Renal cortex interstitium (tissue), 11 donors: ENCODE measurements around the gene NTF4. TPM values are rescaled to one million over a fixed set of nuclear protein-coding genes. Genes with fewer than 3 reads are reported as not detected.

Experiments
- DNase-seq, 11 donors: peaks; one replicate each; pipeline ENCODE4 v3.0.0-alpha.2; 2013; ENCODE audit warnings: low read depth in 9 of 11, low spot score in 4 of 11; ENCODE audit errors: extremely low read depth in 1 of 11
- polyA plus RNA-seq, 3 donors: library from polyadenylated mRNA; unstranded; fragments of 120-200 nt; gene quantifications; one replicate each; pipeline ENCODE4 v1.2.1, GENCODE V29; 2013; ENCODE audit not compliant: insufficient read length in 3 of 3

Gene NTF4
- polyA plus RNA-seq, 3 donors, result 3.4 to 4.3 (median 4.2) TPM

DNA sequence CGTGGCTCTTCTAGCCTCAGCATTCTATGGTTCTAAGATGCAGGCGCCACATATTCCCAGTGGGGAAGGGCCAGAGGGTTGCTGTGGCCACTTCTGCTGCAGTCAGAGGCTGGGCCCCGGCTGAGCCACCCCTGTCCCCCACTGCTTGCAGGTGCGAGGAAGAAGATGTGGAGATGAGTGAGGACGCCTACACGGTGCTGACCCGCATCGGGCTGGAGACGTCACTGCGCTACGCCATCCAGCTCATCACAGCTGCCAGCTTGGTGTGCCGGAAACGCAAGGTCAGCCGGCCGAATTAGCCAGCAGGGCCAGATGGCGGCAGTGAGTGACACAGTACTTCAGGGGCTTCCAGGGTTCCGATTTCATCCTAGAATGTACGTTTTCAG lies 49.8 kb downstream of the NTF4 start:
- no peak for DNase-seq

DNA sequence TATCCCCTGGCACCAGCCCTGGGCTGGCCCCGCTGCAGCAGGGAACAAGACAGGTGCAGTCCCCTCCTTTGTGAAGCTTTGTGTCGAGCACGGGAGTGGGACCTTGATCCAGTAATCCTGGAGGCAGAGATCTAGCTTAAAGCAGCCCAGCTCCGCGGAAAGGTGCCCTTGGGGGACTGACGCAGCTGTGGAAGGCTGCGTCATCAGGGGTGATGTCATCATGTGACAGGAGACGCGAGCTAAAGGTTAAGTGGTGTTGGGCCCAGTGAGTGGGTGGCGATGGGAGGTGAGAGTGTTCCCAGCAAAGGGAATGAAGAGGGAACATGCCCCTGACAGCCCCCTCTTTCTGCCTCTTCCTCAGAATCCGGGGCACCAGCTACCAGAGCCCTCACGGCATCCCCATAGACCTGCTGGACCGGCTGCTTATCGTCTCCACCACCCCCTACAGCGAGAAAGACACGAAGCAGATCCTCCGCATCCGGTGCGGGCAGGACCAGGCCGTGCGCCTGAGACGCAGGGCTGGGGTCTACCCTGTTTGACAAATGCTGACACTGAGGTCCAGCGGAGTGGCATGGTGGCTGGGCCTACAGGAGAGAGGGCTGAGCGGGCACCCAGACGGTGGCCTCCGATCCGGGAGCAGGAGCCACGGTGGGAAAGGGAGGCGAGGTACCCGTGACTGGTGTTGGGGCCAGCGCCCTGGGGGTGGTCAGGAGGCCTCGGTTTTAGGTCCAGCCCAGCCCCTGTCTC lies 50.3 kb downstream of the NTF4 start:
- no peak for DNase-seq

- no peak for DNase-seq
These were observed 53.4 kb downstream of the NTF4 start for GRCh38 chr19:49011194-49011593.

Other genes starting within 250 kb of the NTF4 start
- 10 to 100 TPM; 23.7 to 37.1 (median 30.1) TPM for gene HSD17B14, start 228.3 kb downstream of the NTF4 start, polyA plus RNA-seq
- 10 to 100 TPM; 20.6 to 29.6 (median 27.9) TPM for gene PLEKHA4, start 196.2 kb downstream of the NTF4 start, polyA plus RNA-seq
- 10 to 100 TPM; 35.1 to 45.2 (median 37.3) TPM for gene PPP1R15A, start 192.4 kb downstream of the NTF4 start, polyA plus RNA-seq
- 1 to 10 TPM in 2 of 3 donors, under 1 TPM in 1; 0.67 to 1.4 (median 1.3) TPM for gene TULP2, start 166.1 kb downstream of the NTF4 start, polyA plus RNA-seq
- gene NUCB1, start 164.5 kb downstream of the NTF4 start, polyA plus RNA-seq, result 100 to 1,000 TPM; 231 to 319 (median 307) TPM
- gene DHDH, start 131.1 kb downstream of the NTF4 start, polyA plus RNA-seq, result 10 to 100 TPM in 1 of 3 donors, 1 to 10 TPM in 2; 6.5 to 10.7 (median 7.0) TPM
- 10 to 100 TPM; 64.7 to 84.6 (median 73.4) TPM for gene BAX, start 109.9 kb downstream of the NTF4 start, polyA plus RNA-seq
- gene FTL, start 99.5 kb downstream of the NTF4 start, polyA plus RNA-seq, result 1,000 to 10,000 TPM; 2,184 to 2,822 (median 2,594) TPM
- 10 to 100 TPM; 40.6 to 55.4 (median 40.7) TPM for gene GYS1, start 71.5 kb downstream of the NTF4 start, polyA plus RNA-seq
- 100 to 1,000 TPM in 1 of 3 donors, 10 to 100 TPM in 2; 77.9 to 106 (median 88.7) TPM for gene RUVBL2, start 70.9 kb downstream of the NTF4 start, polyA plus RNA-seq
- gene LHB, start 47.7 kb downstream of the NTF4 start, polyA plus RNA-seq, result under 1 TPM in 1 of 3 donors, not detected in 2; 0.29 TPM
- not detected for gene CGB3, start 40.5 kb downstream of the NTF4 start, polyA plus RNA-seq
- not detected for gene CGB2, start 32.9 kb downstream of the NTF4 start, polyA plus RNA-seq
- gene CGB1, start 27.9 kb downstream of the NTF4 start, polyA plus RNA-seq, result not detected
- gene CGB5, start 21.0 kb downstream of the NTF4 start, polyA plus RNA-seq, result under 1 TPM in 1 of 3 donors, not detected in 2; 0.34 TPM
- gene CGB8, start 15.7 kb downstream of the NTF4 start, polyA plus RNA-seq, result not detected
- 1 to 10 TPM; 1.2 to 1.6 (median 1.5) TPM for gene CGB7, start 7.1 kb downstream of the NTF4 start, polyA plus RNA-seq
- under 1 TPM in 2 of 3 donors, not detected in 1; 0.06 to 0.09 TPM for gene KCNA7, start 7.9 kb upstream of the NTF4 start, polyA plus RNA-seq
- gene SNRNP70, start 20.6 kb upstream of the NTF4 start, polyA plus RNA-seq, result 100 to 1,000 TPM; 299 to 461 (median 336) TPM
- gene LIN7B, start 49.6 kb upstream of the NTF4 start, polyA plus RNA-seq, result 1 to 10 TPM; 6.8 to 8.7 (median 8.4) TPM
- under 1 TPM; 0.62 to 0.99 (median 0.97) TPM for gene C19orf73, start 54.3 kb upstream of the NTF4 start, polyA plus RNA-seq
- gene PPFIA3, start 54.7 kb upstream of the NTF4 start, polyA plus RNA-seq, result 1 to 10 TPM; 4.7 to 8.4 (median 6.1) TPM
- gene HRC, start 90.6 kb upstream of the NTF4 start, polyA plus RNA-seq, result 10 to 100 TPM; 29.2 to 38.1 (median 36.2) TPM
- gene TRPM4, start 93.0 kb upstream of the NTF4 start, polyA plus RNA-seq, result 10 to 100 TPM; 29.3 to 51.3 (median 32.8) TPM